ENCODE data around the gene RNF144A.

- TF ChIP-seq ZBTB33 (IDR thresholded peaks at IDR 0.05; ENCODE audit: extremely low read depth, insufficient replicate concordance, low read length) = no peak
- TF ChIP-seq, protein P1, sequence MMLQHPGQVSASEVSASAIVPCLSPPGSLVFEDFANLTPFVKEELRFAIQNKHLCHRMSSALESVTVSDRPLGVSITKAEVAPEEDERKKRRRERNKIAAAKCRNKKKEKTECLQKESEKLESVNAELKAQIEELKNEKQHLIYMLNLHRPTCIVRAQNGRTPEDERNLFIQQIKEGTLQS (IDR thresholded peaks at IDR 0.05) = no peak
- no peak for TF ChIP-seq CTCF (IDR thresholded peaks at IDR 0.05 in 2 of 3, conservative IDR thresholded peaks at IDR 0.05 in 1 of 3; ENCODE audit: borderline replicate concordance in 1 of 3, insufficient read depth in 1 of 3, low read depth in 2 of 3, low read length in 2 of 3)
- no peak for TF ChIP-seq EZH2 (IDR thresholded peaks at IDR 0.05)
- TF ChIP-seq JUND (IDR thresholded peaks at IDR 0.05) = no peak
- TF ChIP-seq REST (IDR thresholded peaks at IDR 0.05; ENCODE audit: low read depth) = no peak
- TF ChIP-seq POLR2A (IDR thresholded peaks at IDR 0.05; ENCODE audit: borderline replicate concordance, extremely low read depth, insufficient read depth, insufficient read length) = no peak
- TF ChIP-seq POLR2AphosphoS5 (IDR thresholded peaks at IDR 0.05; ENCODE audit: low read depth, low read length) = no peak
Measured at GRCh38 chr2:6911721-6912120, 5.5 kb upstream of the RNF144A start.

Data from HCT116 (cell line).